Stimulated activated CD4-positive, alpha-beta T cell treated with anti-CD3 and anti-CD28 coated beads, Interleukin-12 subunit alpha, Interleukin-12 subunit beta, amount 100 ng/mL, for 4 hours (primary cell): ENCODE data around the gene ZNF592.

Experiments used
- DNase-seq: peaks from one replicate; pipeline ENCODE4 v3.0.0-alpha.2; 2020

ZNF592 gene

GRCh38 chr15:84782346-84782745, 34.0 kb downstream of the ZNF592 start:
- no peak for DNase-seq

GRCh38 chr15:84783493-84784251, 35.3 kb downstream of the ZNF592 start:
- DNase-seq: no peak

- DNase-seq: no peak
Observed at GRCh38 chr15:84784262-84784661, 35.9 kb downstream of the ZNF592 start.

- DNase-seq: no peak
Observed at GRCh38 chr15:84785053-84785452, 36.7 kb downstream of the ZNF592 start.

- DNase-seq: no peak
Observed at GRCh38 chr15:84788500-84788899, 40.1 kb downstream of the ZNF592 start.

GRCh38 chr15:84789762-84790161, 41.4 kb downstream of the ZNF592 start:
- DNase-seq: no peak

GRCh38 chr15:84790676-84791075, 42.3 kb downstream of the ZNF592 start:
- DNase-seq: no peak

- DNase-seq: no peak
Observed at GRCh38 chr15:84791763-84792162, 43.4 kb downstream of the ZNF592 start.

- no peak for DNase-seq
Observed at GRCh38 chr15:84793431-84794161, 45.2 kb downstream of the ZNF592 start.

- DNase-seq: no peak
Observed at GRCh38 chr15:84794162-84794547, 45.8 kb downstream of the ZNF592 start.

GRCh38 chr15:84795186-84795585, 46.8 kb downstream of the ZNF592 start:
- DNase-seq: no peak

GRCh38 chr15:84797212-84797611, 48.8 kb downstream of the ZNF592 start:
- no peak for DNase-seq

GRCh38 chr15:84797801-84798200, 49.4 kb downstream of the ZNF592 start:
- no peak for DNase-seq

- no peak for DNase-seq
Observed at GRCh38 chr15:84798436-84798946, 50.1 kb downstream of the ZNF592 start.

- DNase-seq: no peak
Observed at GRCh38 chr15:84799511-84800187, 51.3 kb downstream of the ZNF592 start.

GRCh38 chr15:84800365-84800806, 52.0 kb downstream of the ZNF592 start:
- no peak for DNase-seq

GRCh38 chr15:84804005-84804900, 55.9 kb downstream of the ZNF592 start:
- DNase-seq: no peak

GRCh38 chr15:84805221-84805620, 56.8 kb downstream of the ZNF592 start:
- DNase-seq: no peak

GRCh38 chr15:84807228-84807627, 58.8 kb downstream of the ZNF592 start:
- no peak for DNase-seq

- no peak for DNase-seq
Observed at GRCh38 chr15:84810073-84810840, 61.9 kb downstream of the ZNF592 start.

- no peak for DNase-seq
Observed at GRCh38 chr15:84811151-84811550, 62.8 kb downstream of the ZNF592 start.

- DNase-seq: no peak
Observed at GRCh38 chr15:84811828-84812227, 63.4 kb downstream of the ZNF592 start.
